Gastrocnemius medialis (tissue), 4 donors: ENCODE data around the gene LIN52. TPM values are rescaled to one million over a fixed set of nuclear protein-coding genes. Genes with fewer than 3 reads are reported as not detected.
A peak's percentile ranks its signal among the peaks of the same experiment; 100 is the strongest.

ENCODE experiments used
- ATAC-seq, 2 donors: fragments of 150-250 bp; one replicate each; pipeline ENCODE4 v1.9.1; 2016
- DNase-seq, 2 donors: peaks; one replicate each; pipeline ENCODE4 v3.0.0-alpha.2; 2019
- H3K27ac ChIP-seq, 4 donors: fragments of 200-600 bp; sonication (generic); 1 replicate in 1 of 4; 2 replicates in 3 of 4; pipeline ENCODE4 v1.5.1; 2016 to 2018; ENCODE audit warnings: mild to moderate bottlenecking in 2 of 4, moderate library complexity in 1 of 4
- H3K27me3 ChIP-seq, 3 donors: fragments of 200-600 bp; sonication (generic) in 2 of 3; 1 replicate in 1 of 3; 2 replicates in 2 of 3; pipeline versions ENCODE4 v1.5.1 to v1.6.0; 2016 to 2019; ENCODE audit warnings: mild to moderate bottlenecking in 1 of 3, moderate library complexity in 1 of 3
- H3K36me3 ChIP-seq, 2 donors: fragments of 200-600 bp; sonication (generic) in 1 of 2; one replicate each; pipeline ENCODE4 v1.5.1; 2017 to 2018
- H3K4me1 ChIP-seq, 2 donors: fragments of 200-600 bp; sonication (generic) in 1 of 2; one replicate each; pipeline ENCODE4 v1.5.1; 2016 to 2017; ENCODE audit warnings: mild to moderate bottlenecking in 2 of 2
- H3K4me3 ChIP-seq, 4 donors: fragments of 200-600 bp; sonication (generic) in 3 of 4; 1 replicate in 1 of 4; 2 replicates in 3 of 4; pipeline ENCODE4 v1.5.1; 2016 to 2019; ENCODE audit warnings: mild to moderate bottlenecking in 2 of 4
- H3K9me3 ChIP-seq, 3 donors: fragments of 200-600 bp; sonication (generic) in 2 of 3; 1 replicate in 1 of 3; 2 replicates in 2 of 3; pipeline ENCODE4 v1.5.1; 2016 to 2019
- CTCF ChIP-seq, 5 experiments: fragments of 450-650 bp in 3 of 5; fragments of 200-600 bp in 2 of 5; sonication (generic) in 2 of 5; IDR thresholded peaks in 4 of 5; conservative IDR thresholded peaks in 1 of 5; 1 replicate in 4 of 5; 2 replicates in 1 of 5; pipeline ENCODE4 v1.5.1; 2016 to 2019; ENCODE audit warnings: antibody characterized with exemption in 5 of 5, mild to moderate bottlenecking in 3 of 5, moderate library complexity in 3 of 5
- POLR2A ChIP-seq, 2 donors: fragments of 450-650 bp; IDR thresholded peaks; one replicate each; pipeline ENCODE4 v1.6.1; 2017; ENCODE audit warnings: antibody characterized with exemption in 2 of 2, mild to moderate bottlenecking in 2 of 2, moderate library complexity in 2 of 2
- in situ Hi-C, 4 donors: fragments of 200-750 bp; cut with MboI; loops; one replicate each; pipeline versions ENCODE4 v1.15.0 to v1.8.0; 2017; ENCODE audit warnings: low sequenced_read_pairs in 4 of 4
- intact Hi-C: fragments of 100-400 bp; cut with DNase I; formaldehyde crosslinking; loops from one replicate; pipeline ENCODE4 v1.15.1; 2023; ENCODE audit warnings: low total_unique reads
- total RNA-seq, 4 donors: library from RNA; depleted of rRNA; stranded (reverse); fragments of >200 nt; gene quantifications; one replicate each; pipeline versions ENCODE4 v1.1.0 to v1.2.3, GENCODE V29; 2016

Gene LIN52
- 1 to 10 TPM; 3.4 to 5.6 (median 4.3) TPM for total RNA-seq

GRCh38 chr14:74084277-74085046 lies at the start of gene LIN52, which contains the start of gene ALDH6A1:
TSS of gene LIN52 (plus strand) at chr14:74084956. CDS start at chr14:74084975, 19 bp downstream.
TSS of gene ALDH6A1 (minus strand) at chr14:74084453. CDS start at chr14:74084394, 59 bp downstream.
- peak in 3 of 5 experiments; percentile 24 to 42 (median 27) for TF ChIP-seq CTCF (IDR thresholded peaks at IDR 0.05 in 4 of 5, conservative IDR thresholded peaks at IDR 0.05 in 1 of 5)
- TF ChIP-seq POLR2A (IDR thresholded peaks at IDR 0.05): peak; percentile 95 to 96
- Histone ChIP-seq H3K4me1 (peaks cover 26 to 39% of the 10 kb centered on the region in 2 donors), H3K27me3 (no peaks in the 10 kb centered on the region), H3K27ac (peak within 1 kb of the TSS; percentile 88 to 96 (median 93)), H3K9me3 (no peaks in the 10 kb centered on the region), H3K36me3 (no peaks in the 10 kb centered on the region), H3K4me3 (peak within 1 kb of the TSS; percentile 59 to 98 (median 84))
- ATAC-seq (peak; percentile 95 to 96), DNase-seq (peak; percentile 100)
- in situ Hi-C loops (no loop called here), intact Hi-C loops (loop anchor here (1.0 to 10.0 kb wide), 4 partner anchors 65 to 408 kb away; partner anchors contain the start of genes BBOF1, COQ6, ENTPD5 and FAM161B)

GRCh38 chr14:74035556-74035955 lies 49.2 kb upstream of the LIN52 start:
- in situ Hi-C loops: no loop called here
- no peak for DNase-seq
- H3K4me1 ChIP-seq: no peaks in the 10 kb centered on the region
- H3K9me3 ChIP-seq: no peaks in the 10 kb centered on the region
- H3K4me3 ChIP-seq: no peak overlapping the region
- no peak for ATAC-seq
- no peaks in the 10 kb centered on the region for H3K27me3 ChIP-seq
- no peak overlapping the region for H3K27ac ChIP-seq
- TF ChIP-seq CTCF (IDR thresholded peaks at IDR 0.05 in 4 of 5, conservative IDR thresholded peaks at IDR 0.05 in 1 of 5) (no peak), POLR2A (IDR thresholded peaks at IDR 0.05) (no peak)
- intact Hi-C loops: loop anchor here (5.0 kb wide), 1 partner anchor 83 kb away; the partner anchor contains the start of genes COQ6 and FAM161B
- no peaks in the 10 kb centered on the region for H3K36me3 ChIP-seq

- intact Hi-C loops (loop anchor here (1.0 to 5.0 kb wide), 2 partner anchors 19 to 86 kb away; partner anchors contain the start of genes BBOF1, COQ6, ENTPD5 and FAM161B), in situ Hi-C loops (no loop called here)
These were observed 46.5 kb upstream of the LIN52 start for GRCh38 chr14:74038020-74038859.

More at GRCh38 chr14:74038020-74038859, 46.5 kb upstream of the LIN52 start:
- DNase-seq (no peak), ATAC-seq (peak; percentile 39 to 61)
- Histone ChIP-seq H3K4me1 (no peaks in the 10 kb centered on the region), H3K9me3 (no peaks in the 10 kb centered on the region), H3K36me3 (no peaks in the 10 kb centered on the region), H3K27ac (no peak overlapping the region), H3K4me3 (no peak overlapping the region), H3K27me3 (no peaks in the 10 kb centered on the region)
- TF ChIP-seq POLR2A (IDR thresholded peaks at IDR 0.05) (no peak), CTCF (IDR thresholded peaks at IDR 0.05 in 4 of 5, conservative IDR thresholded peaks at IDR 0.05 in 1 of 5) (peak; percentile 29 to 69 (median 54))
